GM12878 (cell line): ENCODE data around the gene OTUB2. TPM values are rescaled to one million over a fixed set of nuclear protein-coding genes. Genes with fewer than 3 reads are reported as not detected.
A peak's percentile ranks its signal among the peaks of the same experiment; 100 is the strongest.

ENCODE experiments used
- ATF7 ChIP-seq: fragments of 450-650 bp; IDR thresholded peaks from 2 replicates; pipeline ENCODE4 v1.6.1; 2016; ENCODE audit warnings: low read depth, mild to moderate bottlenecking
- CBFB ChIP-seq: IDR thresholded peaks from 2 replicates; pipeline ENCODE4 v1.6.1; 2016; ENCODE audit warnings: antibody characterized with exemption, low read depth
- CHD2 ChIP-seq: IDR thresholded peaks from 2 replicates; pipeline ENCODE4 v1.6.1; 2011; ENCODE audit warnings: low read depth, low read length, improper control_type of control experiment, borderline replicate concordance
- CREB1 ChIP-seq: IDR thresholded peaks from 2 replicates; pipeline ENCODE4 v1.6.1; 2012; ENCODE audit warnings: low read depth, mild to moderate bottlenecking, inconsistent platforms
- EED ChIP-seq: sonication (generic); IDR thresholded peaks from 2 replicates; pipeline ENCODE4 v1.6.1; 2016; ENCODE audit warnings: antibody characterized with exemption, low read depth
- EGR1 ChIP-seq, 2 experiments: IDR thresholded peaks; 1 replicate in 1 of 2; 2 replicates in 1 of 2; pipeline ENCODE4 v1.6.1; 2011 to 2012; ENCODE audit warnings: low read depth in 2 of 2, low read length in 2 of 2, borderline replicate concordance in 1 of 2, mild to moderate bottlenecking in 1 of 2, moderate library complexity in 1 of 2
- ESRRA ChIP-seq: IDR thresholded peaks from 2 replicates; pipeline ENCODE4 v1.6.1; 2012; ENCODE audit warnings: mild to moderate bottlenecking, low read length, improper control_type of control experiment
- FOXM1 ChIP-seq: IDR thresholded peaks from 2 replicates; pipeline ENCODE4 v1.6.1; 2012; ENCODE audit warnings: low read depth, mild to moderate bottlenecking, inconsistent platforms, low read length, moderate library complexity
- GATAD2B ChIP-seq: fragments of 450-650 bp; conservative IDR thresholded peaks from 2 replicates; pipeline ENCODE4 v1.6.1; 2017; ENCODE audit warnings: low read depth, mild to moderate bottlenecking, moderate library complexity
- HDAC6 ChIP-seq: fragments of 200-600 bp; sonication (generic); IDR thresholded peaks from one replicate; pipeline ENCODE4 v1.8.0; 2017; ENCODE audit warnings: antibody characterized with exemption; ENCODE audit not compliant: unreplicated experiment
- KLF5 ChIP-seq: fragments of 450-650 bp; IDR thresholded peaks from 2 replicates; pipeline ENCODE4 v1.6.1; 2014; ENCODE audit warnings: mild to moderate bottlenecking; ENCODE audit not compliant: partially characterized antibody
- MTA2 ChIP-seq: fragments of 450-650 bp; IDR thresholded peaks from 2 replicates; pipeline ENCODE4 v1.6.1; 2016; ENCODE audit warnings: low read depth, mild to moderate bottlenecking, moderate library complexity
- NFYB ChIP-seq: IDR thresholded peaks from 2 replicates; pipeline ENCODE4 v1.6.1; 2011; ENCODE audit warnings: low read depth, mild to moderate bottlenecking, low read length, improper control_type of control experiment, moderate library complexity; ENCODE audit not compliant: insufficient read depth
- POU2F2 ChIP-seq: IDR thresholded peaks from 3 replicates; pipeline ENCODE4 v1.6.1; 2011; ENCODE audit warnings: low read depth, mild to moderate bottlenecking, low read length, borderline replicate concordance
- RB1 ChIP-seq: fragments of 450-650 bp; formaldehyde crosslinking; IDR thresholded peaks from 2 replicates; pipeline ENCODE4 v1.6.1; 2017; ENCODE audit warnings: mild to moderate bottlenecking, borderline replicate concordance
- SMC3 ChIP-seq: IDR thresholded peaks from 2 replicates; pipeline ENCODE4 v1.6.1; 2011; ENCODE audit warnings: low read length, improper control_type of control experiment, borderline replicate concordance
- TCF7 ChIP-seq: IDR thresholded peaks from 2 replicates; pipeline ENCODE4 v1.6.1; 2014; ENCODE audit warnings: antibody characterized with exemption, borderline replicate concordance
- YY1 ChIP-seq: IDR thresholded peaks from 2 replicates; pipeline ENCODE4 v1.6.1; 2011; ENCODE audit warnings: low read depth, mild to moderate bottlenecking, low read length
- ZSCAN29 ChIP-seq: fragments of 450-650 bp; IDR thresholded peaks from 2 replicates; pipeline ENCODE4 v1.6.1; 2017; ENCODE audit warnings: mild to moderate bottlenecking, moderate library complexity
- polyA plus RNA-seq, 11 experiments: library from polyadenylated mRNA; depleted of rRNA in 4 of 11; unstranded in 6 of 11; stranded (reverse) in 5 of 11; fragments of >200 nt; fragmentation: Nextera tagmentation in 4 of 11; fragmentation: Illumina TruSeq in 1 of 11; extraction: Ambion mirVana in 4 of 11; extraction: Trizol in 1 of 11; gene quantifications; 1 replicate in 1 of 11; 2 replicates in 10 of 11; pipeline versions ENCODE4 v1.2.1 to v1.2.3, GENCODE V29; 2011 to 2016; ENCODE audit warnings: inconsistent platforms in 2 of 11, missing spikeins in 2 of 11, low read depth in 1 of 11
- total RNA-seq, 4 experiments: library from RNA; depleted of rRNA in 3 of 4; stranded (reverse); fragments of >200 nt in 3 of 4; fragmentation: Illumina TruSeq in 1 of 4; extraction: Trizol in 1 of 4; gene quantifications; 2 replicates each; pipeline versions ENCODE4 v1.2.1 to v1.2.3, GENCODE V29; 2013 to 2021
- TF ChIP-seq, protein P1 (sequence below): fragments of 450-650 bp; IDR thresholded peaks from 2 replicates; pipeline ENCODE4 v1.6.1; 2016; ENCODE audit warnings: mild to moderate bottlenecking
- TF ChIP-seq, protein P2 (sequence below): IDR thresholded peaks from 2 replicates; pipeline ENCODE4 v1.6.1; 2012; ENCODE audit warnings: low read depth, low read length, improper control_type of control experiment
- TF ChIP-seq, protein P3 (sequence below): IDR thresholded peaks from 2 replicates; pipeline ENCODE4 v1.6.1; 2012; ENCODE audit warnings: low read depth, low read length, improper control_type of control experiment
- TF ChIP-seq, protein P4 (sequence below): fragments of 450-650 bp; IDR thresholded peaks from 2 replicates; pipeline ENCODE4 v1.6.1; 2017; ENCODE audit warnings: low read depth, mild to moderate bottlenecking, moderate library complexity
- TF ChIP-seq, protein P5 (sequence below): fragments of 450-650 bp; IDR thresholded peaks from 2 replicates; pipeline ENCODE4 v1.6.1; 2018; ENCODE audit warnings: mild to moderate bottlenecking, low read depth, moderate library complexity; ENCODE audit not compliant: partially characterized antibody

The OTUB2 gene
- total and polyA plus RNA-seq, 10 of the 15 experiments (the other 5 are each of a cell fraction or from before 2014, with no cell fraction given) = 0.05 to 0.82 (median 0.43) TPM

DNA sequence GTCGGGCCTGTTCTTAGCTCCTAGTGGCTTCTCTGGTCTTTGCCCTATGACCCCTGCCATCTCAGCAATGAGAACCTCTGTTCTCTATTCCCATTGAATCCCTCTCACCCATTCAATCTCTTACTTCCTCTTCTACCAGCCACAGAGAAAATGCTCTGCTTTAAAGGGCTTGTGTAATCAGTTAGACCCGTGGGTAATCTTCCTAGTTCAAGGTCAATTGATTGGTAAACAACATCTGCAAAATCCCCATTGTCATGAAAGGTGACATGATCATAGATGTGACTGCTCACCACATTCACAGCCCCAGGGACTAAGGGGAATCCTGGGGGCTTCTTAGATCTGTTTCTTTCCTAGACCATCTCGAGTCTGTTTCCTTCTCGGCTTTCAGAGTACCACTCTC, 36.2 kb upstream of the OTUB2 start (continued):
- TF ChIP-seq, protein P1, sequence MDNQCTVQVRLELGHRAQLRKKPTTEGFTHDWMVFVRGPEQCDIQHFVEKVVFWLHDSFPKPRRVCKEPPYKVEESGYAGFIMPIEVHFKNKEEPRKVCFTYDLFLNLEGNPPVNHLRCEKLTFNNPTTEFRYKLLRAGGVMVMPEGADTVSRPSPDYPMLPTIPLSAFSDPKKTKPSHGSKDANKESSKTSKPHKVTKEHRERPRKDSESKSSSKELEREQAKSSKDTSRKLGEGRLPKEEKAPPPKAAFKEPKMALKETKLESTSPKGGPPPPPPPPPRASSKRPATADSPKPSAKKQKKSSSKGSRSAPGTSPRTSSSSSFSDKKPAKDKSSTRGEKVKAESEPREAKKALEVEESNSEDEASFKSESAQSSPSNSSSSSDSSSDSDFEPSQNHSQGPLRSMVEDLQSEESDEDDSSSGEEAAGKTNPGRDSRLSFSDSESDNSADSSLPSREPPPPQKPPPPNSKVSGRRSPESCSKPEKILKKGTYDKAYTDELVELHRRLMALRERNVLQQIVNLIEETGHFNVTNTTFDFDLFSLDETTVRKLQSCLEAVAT = no peak; the same call in 1 of the 2 replicates
- TF ChIP-seq ESRRA (peak; percentile 95; the same call in 1 of the 2 replicates), EED (peak; percentile 52; the same call in 1 of the 2 replicates), NFYB (no peak), EGR1 (IDR thresholded peaks at IDR 0.05; ENCODE audit: borderline replicate concordance in 1 of 2, low read depth in 2 of 2, low read length in 2 of 2) (no peak), POU2F2 (no peak), RB1 (no peak), ZSCAN29 (no peak), CHD2 (0 out of 2 replicates have a peak, but pooled peaks have one; percentile 42), GATAD2B (peak; percentile 47; the same call in 1 of the 2 replicates), HDAC6 (no peak), ATF7 (peak; percentile 85), TCF7 (no peak), SMC3 (no peak), MTA2 (peak; percentile 77), CREB1 (no peak), CBFB (no peak), FOXM1 (peak; percentile 73; the same call in 1 of the 2 replicates), YY1 (no peak), KLF5 (no peak)
- TF ChIP-seq, protein P2, sequence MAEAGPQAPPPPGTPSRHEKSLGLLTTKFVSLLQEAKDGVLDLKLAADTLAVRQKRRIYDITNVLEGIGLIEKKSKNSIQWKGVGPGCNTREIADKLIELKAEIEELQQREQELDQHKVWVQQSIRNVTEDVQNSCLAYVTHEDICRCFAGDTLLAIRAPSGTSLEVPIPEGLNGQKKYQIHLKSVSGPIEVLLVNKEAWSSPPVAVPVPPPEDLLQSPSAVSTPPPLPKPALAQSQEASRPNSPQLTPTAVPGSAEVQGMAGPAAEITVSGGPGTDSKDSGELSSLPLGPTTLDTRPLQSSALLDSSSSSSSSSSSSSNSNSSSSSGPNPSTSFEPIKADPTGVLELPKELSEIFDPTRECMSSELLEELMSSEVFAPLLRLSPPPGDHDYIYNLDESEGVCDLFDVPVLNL = no peak
- TF ChIP-seq, protein P3, sequence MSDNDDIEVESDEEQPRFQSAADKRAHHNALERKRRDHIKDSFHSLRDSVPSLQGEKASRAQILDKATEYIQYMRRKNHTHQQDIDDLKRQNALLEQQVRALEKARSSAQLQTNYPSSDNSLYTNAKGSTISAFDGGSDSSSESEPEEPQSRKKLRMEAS = no peak
- TF ChIP-seq, protein P4, sequence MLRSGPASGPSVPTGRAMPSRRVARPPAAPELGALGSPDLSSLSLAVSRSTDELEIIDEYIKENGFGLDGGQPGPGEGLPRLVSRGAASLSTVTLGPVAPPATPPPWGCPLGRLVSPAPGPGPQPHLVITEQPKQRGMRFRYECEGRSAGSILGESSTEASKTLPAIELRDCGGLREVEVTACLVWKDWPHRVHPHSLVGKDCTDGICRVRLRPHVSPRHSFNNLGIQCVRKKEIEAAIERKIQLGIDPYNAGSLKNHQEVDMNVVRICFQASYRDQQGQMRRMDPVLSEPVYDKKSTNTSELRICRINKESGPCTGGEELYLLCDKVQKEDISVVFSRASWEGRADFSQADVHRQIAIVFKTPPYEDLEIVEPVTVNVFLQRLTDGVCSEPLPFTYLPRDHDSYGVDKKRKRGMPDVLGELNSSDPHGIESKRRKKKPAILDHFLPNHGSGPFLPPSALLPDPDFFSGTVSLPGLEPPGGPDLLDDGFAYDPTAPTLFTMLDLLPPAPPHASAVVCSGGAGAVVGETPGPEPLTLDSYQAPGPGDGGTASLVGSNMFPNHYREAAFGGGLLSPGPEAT = peak; percentile 89; the same call in 1 of the 2 replicates
- TF ChIP-seq, protein P5, sequence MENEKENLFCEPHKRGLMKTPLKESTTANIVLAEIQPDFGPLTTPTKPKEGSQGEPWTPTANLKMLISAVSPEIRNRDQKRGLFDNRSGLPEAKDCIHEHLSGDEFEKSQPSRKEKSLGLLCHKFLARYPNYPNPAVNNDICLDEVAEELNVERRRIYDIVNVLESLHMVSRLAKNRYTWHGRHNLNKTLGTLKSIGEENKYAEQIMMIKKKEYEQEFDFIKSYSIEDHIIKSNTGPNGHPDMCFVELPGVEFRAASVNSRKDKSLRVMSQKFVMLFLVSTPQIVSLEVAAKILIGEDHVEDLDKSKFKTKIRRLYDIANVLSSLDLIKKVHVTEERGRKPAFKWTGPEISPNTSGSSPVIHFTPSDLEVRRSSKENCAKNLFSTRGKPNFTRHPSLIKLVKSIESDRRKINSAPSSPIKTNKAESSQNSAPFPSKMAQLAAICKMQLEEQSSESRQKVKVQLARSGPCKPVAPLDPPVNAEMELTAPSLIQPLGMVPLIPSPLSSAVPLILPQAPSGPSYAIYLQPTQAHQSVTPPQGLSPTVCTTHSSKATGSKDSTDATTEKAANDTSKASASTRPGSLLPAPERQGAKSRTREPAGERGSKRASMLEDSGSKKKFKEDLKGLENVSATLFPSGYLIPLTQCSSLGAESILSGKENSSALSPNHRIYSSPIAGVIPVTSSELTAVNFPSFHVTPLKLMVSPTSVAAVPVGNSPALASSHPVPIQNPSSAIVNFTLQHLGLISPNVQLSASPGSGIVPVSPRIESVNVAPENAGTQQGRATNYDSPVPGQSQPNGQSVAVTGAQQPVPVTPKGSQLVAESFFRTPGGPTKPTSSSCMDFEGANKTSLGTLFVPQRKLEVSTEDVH = no peak
